OCI-LY3 (cell line): ENCODE results near the gene SLC26A11.

Experiments used
- EZH2phosphoT487 ChIP-seq: fragments of 200-600 bp; shearing (Covaris generic); IDR thresholded peaks from 2 replicates; pipeline ENCODE4 v1.6.1; 2018; ENCODE audit warnings: antibody characterized with exemption, mixed run types, low read depth
- TF ChIP-seq, protein P1 (sequence below): fragments of 200-600, 300-600 bp; sonication (generic); IDR thresholded peaks from 2 replicates; pipeline ENCODE4 v1.5.1; 2014; ENCODE audit warnings: antibody characterized with exemption, low read length, low read depth

DNA sequence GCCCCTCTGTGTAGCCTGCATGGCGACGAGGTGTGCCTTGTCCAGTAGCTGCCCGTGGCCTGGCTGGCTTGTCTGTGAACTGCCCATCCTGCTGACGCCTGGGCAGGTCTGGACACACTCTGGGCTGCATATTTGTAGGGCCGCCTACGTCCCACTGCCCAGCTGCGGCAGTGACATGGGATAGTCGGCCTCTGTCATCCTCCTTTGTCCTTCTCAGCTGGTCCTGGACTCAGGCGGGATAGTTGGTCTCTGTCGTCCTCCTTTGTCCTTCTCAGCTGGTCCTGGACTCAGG, 35.9 kb upstream of the SLC26A11 start:
- TF ChIP-seq, protein P1, sequence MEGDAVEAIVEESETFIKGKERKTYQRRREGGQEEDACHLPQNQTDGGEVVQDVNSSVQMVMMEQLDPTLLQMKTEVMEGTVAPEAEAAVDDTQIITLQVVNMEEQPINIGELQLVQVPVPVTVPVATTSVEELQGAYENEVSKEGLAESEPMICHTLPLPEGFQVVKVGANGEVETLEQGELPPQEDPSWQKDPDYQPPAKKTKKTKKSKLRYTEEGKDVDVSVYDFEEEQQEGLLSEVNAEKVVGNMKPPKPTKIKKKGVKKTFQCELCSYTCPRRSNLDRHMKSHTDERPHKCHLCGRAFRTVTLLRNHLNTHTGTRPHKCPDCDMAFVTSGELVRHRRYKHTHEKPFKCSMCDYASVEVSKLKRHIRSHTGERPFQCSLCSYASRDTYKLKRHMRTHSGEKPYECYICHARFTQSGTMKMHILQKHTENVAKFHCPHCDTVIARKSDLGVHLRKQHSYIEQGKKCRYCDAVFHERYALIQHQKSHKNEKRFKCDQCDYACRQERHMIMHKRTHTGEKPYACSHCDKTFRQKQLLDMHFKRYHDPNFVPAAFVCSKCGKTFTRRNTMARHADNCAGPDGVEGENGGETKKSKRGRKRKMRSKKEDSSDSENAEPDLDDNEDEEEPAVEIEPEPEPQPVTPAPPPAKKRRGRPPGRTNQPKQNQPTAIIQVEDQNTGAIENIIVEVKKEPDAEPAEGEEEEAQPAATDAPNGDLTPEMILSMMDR, result no peak
- TF ChIP-seq EZH2phosphoT487, result no peak
